Osteoblast (primary cell): ENCODE measurements around the gene TXNL4B. TPM values are rescaled to one million over a fixed set of nuclear protein-coding genes. Genes with fewer than 3 reads are reported as not detected.

Source experiments
- DNase-seq: peaks from one replicate; pipeline ENCODE4 v3.0.0; 2011; ENCODE audit warnings: low spot score, mixed read lengths; ENCODE audit not compliant: insufficient read length; ENCODE audit errors: missing footprints
- H2AFZ ChIP-seq: 2 replicates; pipeline ENCODE4 v1.6.0; 2011; ENCODE audit warnings: mild to moderate bottlenecking, low read length
- H3K27ac ChIP-seq: 2 replicates; pipeline ENCODE4 v1.5.1; 2011; ENCODE audit warnings: mild to moderate bottlenecking, low read depth, low read length, moderate library complexity
- H3K27me3 ChIP-seq: 2 replicates; pipeline ENCODE4 v1.6.0; 2012; ENCODE audit warnings: mild to moderate bottlenecking, control low read depth, inconsistent platforms, low read length, moderate library complexity; ENCODE audit not compliant: insufficient read depth
- H3K36me3 ChIP-seq: 2 replicates; pipeline ENCODE4 v1.5.1; 2011; ENCODE audit warnings: mild to moderate bottlenecking, low read length, control low read depth, moderate library complexity; ENCODE audit not compliant: insufficient read depth
- H3K4me1 ChIP-seq: 2 replicates; pipeline ENCODE4 v1.5.1; 2011; ENCODE audit warnings: mild to moderate bottlenecking, low read length, control low read depth, moderate library complexity; ENCODE audit not compliant: insufficient read depth
- H3K4me2 ChIP-seq: 2 replicates; pipeline ENCODE4 v1.6.0; 2011; ENCODE audit warnings: mild to moderate bottlenecking, low read length; ENCODE audit not compliant: insufficient read depth
- H3K4me3 ChIP-seq: fragments of 200-600 bp; sonication (generic); 3 replicates; pipeline ENCODE4 v1.5.1; 2012; ENCODE audit warnings: mild to moderate bottlenecking, low read length, inconsistent platforms; ENCODE audit not compliant: insufficient read depth
- H3K79me2 ChIP-seq: 2 replicates; pipeline ENCODE4 v1.6.0; 2012; ENCODE audit warnings: mild to moderate bottlenecking, low read length, control low read depth, inconsistent platforms; ENCODE audit not compliant: insufficient read depth
- H3K9me3 ChIP-seq: 2 replicates; pipeline ENCODE4 v1.5.1; 2011; ENCODE audit warnings: low read depth, low read length, control low read depth
- H4K20me1 ChIP-seq: 2 replicates; pipeline ENCODE4 v1.6.0; 2012; ENCODE audit warnings: mild to moderate bottlenecking, low read length, control low read depth; ENCODE audit not compliant: insufficient read depth
- CTCF ChIP-seq: IDR thresholded peaks from 2 replicates; pipeline ENCODE4 v1.5.1; 2011; ENCODE audit warnings: mild to moderate bottlenecking, low read depth, low read length, moderate library complexity; ENCODE audit errors: extremely low read depth
- total RNA-seq: library from RNA; depleted of rRNA; stranded (reverse); fragments of >200 nt; gene quantifications from 2 replicates; pipeline ENCODE4 v1.2.3, GENCODE V29; 2012

The TXNL4B gene
- total RNA-seq, 1 donor = 12.3 TPM

GRCh38 chr16:72049110-72049509 is 44.3 kb downstream of the TXNL4B start:
- Histone ChIP-seq H3K36me3 (no peaks in the 10 kb centered on the region), H3K4me2 (no peak overlapping the region), H3K27me3 (no peaks in the 10 kb centered on the region), H2AFZ (no peak overlapping the region), H3K9me3 (no peaks in the 10 kb centered on the region), H4K20me1 (no peaks in the 10 kb centered on the region), H3K4me3 (no peak overlapping the region), H3K27ac (no peak overlapping the region), H3K79me2 (no peaks in the 10 kb centered on the region), H3K4me1 (peaks cover 8% of the 10 kb centered on the region)
- DNase-seq = no peak
- no peak for TF ChIP-seq CTCF

- Histone ChIP-seq H2AFZ (no peak overlapping the region), H3K36me3 (no peaks in the 10 kb centered on the region), H4K20me1 (no peaks in the 10 kb centered on the region), H3K9me3 (no peaks in the 10 kb centered on the region), H3K27ac (no peak overlapping the region), H3K4me3 (no peak overlapping the region), H3K79me2 (no peaks in the 10 kb centered on the region), H3K4me1 (no peaks in the 10 kb centered on the region), H3K27me3 (no peaks in the 10 kb centered on the region), H3K4me2 (no peak overlapping the region)
- no peak for TF ChIP-seq CTCF
- DNase-seq = no peak
Observed at GRCh38 chr16:72044825-72045359, 48.5 kb downstream of the TXNL4B start.

- DNase-seq = no peak
- TF ChIP-seq CTCF = no peak
- Histone ChIP-seq H3K9me3 (no peaks in the 10 kb centered on the region), H3K27ac (no peak overlapping the region), H2AFZ (no peak overlapping the region), H3K36me3 (no peaks in the 10 kb centered on the region), H3K79me2 (no peaks in the 10 kb centered on the region), H3K4me1 (no peaks in the 10 kb centered on the region), H3K27me3 (no peaks in the 10 kb centered on the region), H3K4me3 (no peak overlapping the region), H3K4me2 (no peak overlapping the region), H4K20me1 (no peaks in the 10 kb centered on the region)
Observed at GRCh38 chr16:72044296-72044695, 49.1 kb downstream of the TXNL4B start.

GRCh38 chr16:72043539-72043938 is 49.9 kb downstream of the TXNL4B start:
- Histone ChIP-seq H4K20me1 (no peaks in the 10 kb centered on the region), H3K27ac (no peak overlapping the region), H3K4me2 (no peak overlapping the region), H2AFZ (no peak overlapping the region), H3K4me3 (no peak overlapping the region), H3K9me3 (no peaks in the 10 kb centered on the region), H3K36me3 (no peaks in the 10 kb centered on the region), H3K79me2 (no peaks in the 10 kb centered on the region), H3K27me3 (no peaks in the 10 kb centered on the region), H3K4me1 (no peaks in the 10 kb centered on the region)
- TF ChIP-seq CTCF = no peak
- DNase-seq = no peak
